ENCODE results near the gene ASB13. TPM values are rescaled to one million over a fixed set of nuclear protein-coding genes. Genes with fewer than 3 reads are reported as not detected.

The ASB13 gene
- polyA plus RNA-seq, 3 donors: 13.3 to 44.1 (median 37.8) TPM

DNA sequence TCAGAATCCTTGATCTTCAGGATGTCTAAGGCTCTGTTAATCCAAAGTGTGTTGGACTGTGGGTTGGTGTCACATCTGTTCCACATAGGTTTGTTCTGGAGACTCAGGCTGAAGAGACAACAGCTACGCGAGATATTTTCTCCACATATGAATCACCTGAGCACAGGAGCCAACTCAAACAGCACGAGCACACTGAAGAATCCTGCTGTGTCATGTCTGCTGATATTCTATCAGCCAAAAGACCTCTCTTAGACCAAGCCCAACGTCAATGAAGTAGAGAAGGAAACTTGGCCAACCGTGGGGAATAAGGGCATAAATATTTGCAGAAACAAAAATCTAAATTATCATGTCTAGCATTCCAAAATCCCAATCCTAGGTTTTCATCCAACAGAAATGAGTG is 15.5 kb upstream of the ASB13 start:
- Histone ChIP-seq H3K27ac (ENCODE audit: low read depth in 1 of 2, low read length in 2 of 2) (no peak overlapping the region), H3K4me2 (replicated peaks; ENCODE audit: extremely low read depth, low read length, poor library complexity, severe bottlenecking) (no peak overlapping the region), H4K20me1 (ENCODE audit: insufficient read depth, low read length) (peaks cover 15% of the 10 kb centered on the region), H3K79me2 (ENCODE audit: insufficient read depth, low read length) (peaks cover 23% of the 10 kb centered on the region), H3K4me1 (ENCODE audit: control insufficient read depth in 1 of 2, insufficient read depth in 2 of 2, low read length in 2 of 2) (peaks cover 17 to 20% of the 10 kb centered on the region in 2 donors), H2AFZ (ENCODE audit: insufficient read depth, low read depth, low read length, poor library complexity, severe bottlenecking) (no peak overlapping the region), H3K36me3 (replicated peaks in 1 of 2; ENCODE audit: control insufficient read depth in 1 of 2, insufficient read depth in 2 of 2, low read length in 2 of 2) (no peaks in the 10 kb centered on the region), H3K27me3 (ENCODE audit: control insufficient read depth in 2 of 2, insufficient read depth in 2 of 2, low read length in 2 of 2) (no peaks in the 10 kb centered on the region), H3K9ac (ENCODE audit: insufficient read depth, low read length, poor library complexity, severe bottlenecking) (no peak overlapping the region), H3K9me3 (replicated peaks in 1 of 2; ENCODE audit: control insufficient read depth in 1 of 2, insufficient read depth in 1 of 2, low read length in 2 of 2) (no peaks in the 10 kb centered on the region), H3K4me3 (replicated peaks in 1 of 3; ENCODE audit: low read depth in 2 of 3, low read length in 3 of 3) (no peak overlapping the region)
- 100% methylated on average over 1 of the region's 5 CpGs for WGBS (ENCODE audit: insufficient coverage)
- no peak overlapping the region for H3K4me3 Mint-ChIP-seq
- no peak for DNase-seq
- TF ChIP-seq, protein P1, sequence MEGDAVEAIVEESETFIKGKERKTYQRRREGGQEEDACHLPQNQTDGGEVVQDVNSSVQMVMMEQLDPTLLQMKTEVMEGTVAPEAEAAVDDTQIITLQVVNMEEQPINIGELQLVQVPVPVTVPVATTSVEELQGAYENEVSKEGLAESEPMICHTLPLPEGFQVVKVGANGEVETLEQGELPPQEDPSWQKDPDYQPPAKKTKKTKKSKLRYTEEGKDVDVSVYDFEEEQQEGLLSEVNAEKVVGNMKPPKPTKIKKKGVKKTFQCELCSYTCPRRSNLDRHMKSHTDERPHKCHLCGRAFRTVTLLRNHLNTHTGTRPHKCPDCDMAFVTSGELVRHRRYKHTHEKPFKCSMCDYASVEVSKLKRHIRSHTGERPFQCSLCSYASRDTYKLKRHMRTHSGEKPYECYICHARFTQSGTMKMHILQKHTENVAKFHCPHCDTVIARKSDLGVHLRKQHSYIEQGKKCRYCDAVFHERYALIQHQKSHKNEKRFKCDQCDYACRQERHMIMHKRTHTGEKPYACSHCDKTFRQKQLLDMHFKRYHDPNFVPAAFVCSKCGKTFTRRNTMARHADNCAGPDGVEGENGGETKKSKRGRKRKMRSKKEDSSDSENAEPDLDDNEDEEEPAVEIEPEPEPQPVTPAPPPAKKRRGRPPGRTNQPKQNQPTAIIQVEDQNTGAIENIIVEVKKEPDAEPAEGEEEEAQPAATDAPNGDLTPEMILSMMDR (IDR thresholded peaks at IDR 0.05): no peak
- H3K9me3 Mint-ChIP-seq: no peaks in the 10 kb centered on the region
- H3K27me3 Mint-ChIP-seq (ENCODE audit: low read depth in 3 of 3): peaks cover 2 to 4% (median 3%) of the 10 kb centered on the region in 3 donors
- no peak overlapping the region for H3K27ac Mint-ChIP-seq
- H3K36me3 Mint-ChIP-seq: no peaks in the 10 kb centered on the region
- peaks cover 28% of the 10 kb centered on the region for H3K4me1 Mint-ChIP-seq
- intact Hi-C loops (cut with micrococcal nuclease): loop anchor here (5.0 to 10.0 kb wide), 3 partner anchors 133 to 293 kb away; partner anchors contain the start of genes ANKRD16 (in 1 of the 2), GDI2 (in 1 of the 2) and IL15RA (in 1 of the 2)

DNA sequence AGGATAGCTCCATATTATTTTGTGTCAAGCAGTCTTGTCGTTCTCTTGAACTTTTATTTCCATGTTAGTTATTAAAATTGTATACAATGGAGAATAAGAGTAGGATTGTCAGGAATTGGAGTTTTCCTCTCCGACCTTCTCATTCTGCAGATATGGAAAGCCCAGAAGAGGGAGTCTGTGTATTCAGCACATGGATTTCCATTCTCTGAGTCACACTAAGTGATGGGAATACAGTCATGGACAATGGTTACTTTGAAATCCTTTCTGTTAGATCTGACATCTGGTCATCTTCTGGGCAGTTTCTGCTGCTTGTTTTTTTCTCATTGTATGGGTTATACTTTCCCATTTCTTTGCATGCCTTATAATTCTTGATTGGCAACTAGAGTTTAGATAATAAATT is 13.2 kb upstream of the ASB13 start:
- Mint-ChIP-seq H3K36me3 (no peaks in the 10 kb centered on the region), H3K4me1 (peaks cover 17% of the 10 kb centered on the region), H3K27ac (no peak overlapping the region), H3K27me3 (ENCODE audit: low read depth in 3 of 3) (peaks cover 3 to 4% (median 3%) of the 10 kb centered on the region in 3 donors), H3K9me3 (peaks cover 0 to 3% (median under 1%) of the 10 kb centered on the region in 7 donors), H3K4me3 (no peak overlapping the region)
- H3K4me2 ChIP-seq (replicated peaks; ENCODE audit: extremely low read depth, low read length, poor library complexity, severe bottlenecking): no peak overlapping the region
- H3K9ac ChIP-seq (ENCODE audit: insufficient read depth, low read length, poor library complexity, severe bottlenecking): no peak overlapping the region
- no peaks in the 10 kb centered on the region for H3K27me3 ChIP-seq (ENCODE audit: control insufficient read depth in 2 of 2, insufficient read depth in 2 of 2, low read length in 2 of 2)
- H3K9me3 ChIP-seq (replicated peaks in 1 of 2; ENCODE audit: control insufficient read depth in 1 of 2, insufficient read depth in 1 of 2, low read length in 2 of 2): no peaks in the 10 kb centered on the region
- TF ChIP-seq, protein P1 (IDR thresholded peaks at IDR 0.05): no peak
- H3K79me2 ChIP-seq (ENCODE audit: insufficient read depth, low read length): no peaks in the 10 kb centered on the region
- no peaks in the 10 kb centered on the region for H3K36me3 ChIP-seq (replicated peaks in 1 of 2; ENCODE audit: control insufficient read depth in 1 of 2, insufficient read depth in 2 of 2, low read length in 2 of 2)
- no peaks in the 10 kb centered on the region for H4K20me1 ChIP-seq (ENCODE audit: insufficient read depth, low read length)
- H3K27ac ChIP-seq (ENCODE audit: low read depth in 1 of 2, low read length in 2 of 2): no peak overlapping the region
- intact Hi-C loops (cut with micrococcal nuclease): loop anchor here (5.0 to 10.0 kb wide), 3 partner anchors 135 to 295 kb away; partner anchors contain the start of genes ANKRD16 (in 1 of the 2), GDI2 (in 1 of the 2) and IL15RA (in 1 of the 2)
- no peak overlapping the region for H2AFZ ChIP-seq (ENCODE audit: insufficient read depth, low read depth, low read length, poor library complexity, severe bottlenecking)
- H3K4me3 ChIP-seq (replicated peaks in 1 of 3; ENCODE audit: low read depth in 2 of 3, low read length in 3 of 3): no peak overlapping the region
- peaks cover 5 to 7% of the 10 kb centered on the region in 2 donors for H3K4me1 ChIP-seq (ENCODE audit: control insufficient read depth in 1 of 2, insufficient read depth in 2 of 2, low read length in 2 of 2)
- no CpG with 5 or more reads among the region's 2 CpGs for WGBS (ENCODE audit: insufficient coverage)
- DNase-seq: no peak

All from CD14-positive monocyte (primary cell).